ENCODE results near the gene IQSEC1.

IQSEC1 gene

GRCh38 chr3:12999147-13000140, 73.8 kb downstream of the IQSEC1 start:
- no peak for DNase-seq (ENCODE audit: low read depth)

DNA sequence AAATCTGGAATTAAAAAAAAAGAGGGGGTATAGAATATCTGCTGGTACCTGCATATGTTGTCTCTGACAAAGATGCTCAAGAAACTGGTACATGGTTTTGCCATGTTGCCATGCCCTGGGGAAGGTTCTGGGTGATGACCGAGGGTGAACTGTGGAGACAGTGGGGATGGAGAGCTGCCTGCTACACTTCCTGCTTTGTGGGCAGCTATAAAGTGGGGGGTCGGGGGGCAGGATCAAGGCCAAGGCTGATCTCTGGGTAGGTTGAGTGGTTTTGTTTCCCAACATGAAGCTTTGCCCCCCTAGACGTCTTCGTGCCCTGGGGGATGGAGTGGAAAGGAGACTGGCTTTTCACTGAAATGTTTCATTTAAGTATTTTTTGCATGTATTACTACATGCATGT, 74.6 kb downstream of the IQSEC1 start:
- no peak for DNase-seq (ENCODE audit: low read depth)

- no peak for DNase-seq (ENCODE audit: low read depth)
Measured at GRCh38 chr3:12997387-12997786, 75.8 kb downstream of the IQSEC1 start.

- DNase-seq (ENCODE audit: low read depth): no peak
Measured at GRCh38 chr3:12996181-12996506, 77.1 kb downstream of the IQSEC1 start.

DNA sequence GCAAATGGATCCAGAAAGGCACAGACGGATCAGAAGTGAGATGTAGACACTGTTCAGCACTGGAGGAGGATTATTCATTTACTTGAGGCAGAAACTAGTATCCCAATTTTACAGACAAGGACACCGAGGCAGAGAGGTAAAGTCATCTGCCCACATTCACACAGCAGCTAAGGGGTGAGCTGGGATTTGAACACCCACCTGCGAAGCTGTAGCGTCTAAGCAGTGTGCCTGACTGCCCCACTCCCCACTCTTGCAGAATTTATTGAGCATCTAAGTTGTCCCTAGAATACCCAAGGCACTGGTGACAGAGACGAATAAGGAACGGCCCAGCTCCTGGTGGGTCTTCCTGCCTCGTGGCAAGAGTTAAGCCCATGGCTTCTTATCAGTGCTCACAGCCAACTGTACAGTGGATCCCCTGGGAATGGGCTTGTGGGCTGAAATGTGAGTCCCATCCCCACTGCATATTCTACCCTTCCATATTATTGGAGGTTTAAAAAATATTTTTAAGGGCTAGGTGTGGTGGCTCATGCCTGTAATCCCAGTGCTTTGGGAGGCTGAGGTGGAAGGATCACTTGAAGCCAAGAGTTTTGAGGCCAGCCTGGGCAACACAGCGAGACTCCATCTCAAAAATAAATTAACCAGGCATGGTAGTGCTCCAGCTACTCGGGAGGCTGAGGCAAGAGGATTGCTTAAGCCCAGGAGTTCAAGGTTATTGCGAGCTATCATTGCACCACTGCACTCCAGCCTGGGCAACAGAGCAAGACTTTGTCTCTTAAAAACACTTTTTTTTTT, 77.6 kb downstream of the IQSEC1 start:
- no peak for DNase-seq (ENCODE audit: low read depth)

DNA sequence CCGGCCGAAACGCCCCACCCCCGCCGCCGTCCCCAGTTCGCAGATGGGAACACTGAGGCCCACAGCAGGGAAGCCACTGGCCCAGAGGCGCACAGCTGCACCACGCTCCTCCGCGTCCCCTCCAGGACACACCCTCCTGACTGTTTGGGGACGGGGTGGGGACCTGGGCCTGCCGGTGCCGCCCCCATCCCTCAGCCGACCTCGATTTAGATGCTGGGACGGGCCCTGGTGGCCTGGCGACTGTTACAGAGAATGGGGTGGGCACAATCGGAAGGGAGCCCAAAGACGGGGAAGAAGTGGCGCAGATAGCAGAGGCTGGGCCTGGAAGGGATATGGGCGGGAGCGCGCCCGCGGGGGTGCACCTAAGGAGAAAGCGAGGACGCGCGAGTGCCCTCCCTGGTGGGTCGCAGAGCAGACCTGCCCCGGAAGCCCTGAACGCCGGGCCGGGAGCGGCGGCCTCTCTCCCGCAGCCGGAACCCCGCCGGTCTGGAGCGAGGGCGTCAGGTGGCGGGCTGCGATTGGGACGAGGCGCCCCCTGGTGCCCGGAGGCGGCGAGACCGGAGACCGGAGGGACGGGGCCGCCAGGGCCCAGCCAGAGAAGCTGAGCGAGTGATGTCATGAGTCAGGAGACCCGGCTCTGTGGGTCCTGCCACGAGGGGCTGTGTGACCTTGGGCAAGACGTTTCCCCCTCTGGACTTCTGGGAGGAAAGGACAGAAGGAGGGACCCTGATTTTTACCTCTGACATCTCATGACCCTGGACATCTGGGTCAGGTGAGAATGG, 78.4 kb downstream of the IQSEC1 start:
- peak; percentile 85 for DNase-seq (ENCODE audit: low read depth)

DNA sequence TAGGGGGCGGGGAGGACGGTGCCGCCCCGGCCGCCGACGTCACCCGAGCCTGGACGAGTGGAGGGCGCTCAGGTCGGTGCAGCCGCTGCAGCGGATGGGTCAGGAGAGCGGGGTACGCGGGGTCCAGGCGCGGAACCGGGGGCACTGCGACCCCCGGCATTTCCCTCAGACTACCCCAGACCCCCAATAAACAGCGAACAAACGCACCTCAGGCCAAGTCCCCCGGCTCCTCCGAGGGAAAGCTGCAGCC, 78.9 kb downstream of the IQSEC1 start:
- no peak for DNase-seq (ENCODE audit: low read depth)

DNA sequence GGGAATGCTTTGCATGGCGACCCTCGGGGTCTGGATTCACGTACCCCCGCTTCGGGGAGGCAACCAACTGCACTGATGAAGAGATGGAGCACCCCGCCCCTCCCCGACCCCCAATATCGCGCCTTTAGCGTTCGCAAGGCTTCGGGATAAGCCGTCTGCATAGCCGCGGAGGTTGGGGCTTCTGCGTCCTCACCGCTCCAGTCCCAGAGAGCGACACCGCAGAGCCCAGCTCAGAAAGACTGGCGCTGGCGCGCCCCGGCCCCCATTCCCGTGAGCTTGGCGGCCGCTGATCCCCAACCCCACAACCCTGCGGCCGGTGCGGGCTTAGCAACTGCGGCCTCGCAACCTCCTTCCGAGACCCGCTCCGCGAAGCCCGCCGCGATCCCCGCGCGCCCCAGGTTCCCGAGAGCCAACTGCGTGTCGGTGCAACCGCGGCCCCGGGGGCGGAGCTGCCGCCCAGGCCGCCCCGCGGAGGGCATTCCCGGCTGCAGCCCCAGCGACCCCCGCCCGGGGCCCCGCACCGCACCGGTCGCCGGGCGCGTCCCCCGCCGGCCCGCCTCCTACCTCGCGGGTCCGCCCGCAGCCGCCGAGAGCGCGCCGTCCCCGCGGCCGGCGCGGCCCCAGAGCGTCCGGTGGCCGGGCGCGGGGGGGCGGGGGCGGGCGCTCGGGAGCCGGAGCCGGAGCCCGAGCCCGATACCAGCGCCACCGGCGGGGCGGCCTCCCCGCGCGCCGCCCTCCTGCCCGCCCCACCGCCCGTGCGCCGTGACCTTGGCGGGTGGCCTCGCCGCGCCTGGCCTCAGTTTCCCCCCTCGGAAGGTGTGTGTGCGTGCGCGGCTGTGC, 79.5 kb downstream of the IQSEC1 start:
- DNase-seq (ENCODE audit: low read depth): no peak

DNA sequence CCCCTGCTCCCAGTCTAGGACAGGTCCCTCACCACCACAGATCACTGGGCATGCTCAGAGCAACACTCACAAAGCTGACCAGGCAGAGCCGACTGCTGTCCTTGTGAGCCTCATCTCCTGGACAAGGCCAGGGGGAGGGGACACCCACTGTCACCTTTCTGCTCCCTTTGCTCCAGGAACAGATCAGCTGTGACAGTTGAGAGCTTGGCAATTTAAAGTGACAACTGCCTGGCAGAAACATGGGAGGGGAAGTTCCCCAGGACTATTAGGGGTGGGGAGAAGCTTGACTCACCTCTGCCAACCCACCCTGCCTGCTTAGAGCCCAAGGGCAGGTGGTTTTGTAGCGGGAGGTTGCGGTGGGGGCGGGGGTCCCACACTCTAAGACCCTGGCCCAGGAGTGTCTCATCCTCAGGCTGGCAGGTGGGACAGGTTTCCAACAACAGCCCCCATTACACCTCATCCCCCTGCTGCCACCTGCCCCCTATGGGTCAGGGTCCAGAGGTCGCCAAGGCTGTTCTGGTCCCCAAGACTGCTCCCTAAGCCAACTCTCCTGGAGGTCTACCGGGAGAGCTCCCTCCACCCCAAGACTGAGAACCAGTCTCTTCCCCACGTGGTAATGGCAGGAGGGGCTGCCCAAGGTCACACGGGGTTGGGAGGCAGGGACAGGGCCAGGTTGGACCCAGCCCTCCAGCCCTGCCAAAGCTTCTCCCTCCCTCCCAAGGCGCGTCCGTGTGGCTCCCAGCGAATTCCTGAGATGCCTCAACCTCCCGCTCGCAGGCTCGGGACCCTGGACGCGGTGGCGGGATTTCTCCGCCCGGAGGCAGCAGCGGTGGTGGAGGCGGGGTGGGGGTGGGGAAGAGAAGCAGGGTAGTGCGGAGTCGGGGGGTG, 80.4 kb downstream of the IQSEC1 start:
- no peak for DNase-seq (ENCODE audit: low read depth)

DNA sequence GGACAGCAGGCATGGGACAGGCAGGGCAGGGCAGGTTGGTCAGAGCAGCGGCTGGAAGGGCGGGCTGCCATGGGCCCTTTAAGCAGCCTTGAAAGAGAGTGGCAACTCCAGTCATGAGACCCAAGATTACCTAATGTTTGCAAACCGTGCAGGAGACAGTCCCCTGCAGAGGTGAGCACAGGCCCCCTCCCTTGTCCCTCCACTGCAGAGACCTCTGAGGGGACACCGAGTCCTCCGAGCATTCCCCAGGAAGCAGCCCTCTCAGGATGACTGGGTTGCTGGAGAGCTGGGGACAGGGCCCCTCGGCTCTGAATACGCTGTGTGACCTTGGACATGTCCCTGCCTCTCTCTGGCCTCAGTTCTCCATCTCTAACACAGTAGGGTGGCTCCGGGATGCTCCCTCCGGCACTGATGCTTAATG, 81.4 kb downstream of the IQSEC1 start:
- no peak for DNase-seq (ENCODE audit: low read depth)

DNA sequence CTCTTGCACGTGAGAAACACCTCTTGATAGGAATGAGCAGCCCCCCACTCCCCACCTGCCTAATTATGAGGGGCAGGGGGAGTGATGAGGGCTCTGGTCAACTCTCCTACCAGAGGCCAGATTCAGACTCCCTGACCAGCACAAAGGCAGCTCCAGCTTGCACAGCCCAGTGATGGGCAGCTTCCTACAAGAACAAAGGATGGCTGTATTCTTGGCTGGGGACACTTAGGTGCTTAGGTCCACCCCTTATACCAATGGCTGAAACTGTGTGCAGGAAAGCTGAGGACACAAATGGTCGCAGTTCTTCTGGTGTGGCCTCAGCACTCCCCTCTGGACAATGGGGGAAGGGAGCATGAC, 81.8 kb downstream of the IQSEC1 start:
- DNase-seq (ENCODE audit: low read depth): no peak

DNA sequence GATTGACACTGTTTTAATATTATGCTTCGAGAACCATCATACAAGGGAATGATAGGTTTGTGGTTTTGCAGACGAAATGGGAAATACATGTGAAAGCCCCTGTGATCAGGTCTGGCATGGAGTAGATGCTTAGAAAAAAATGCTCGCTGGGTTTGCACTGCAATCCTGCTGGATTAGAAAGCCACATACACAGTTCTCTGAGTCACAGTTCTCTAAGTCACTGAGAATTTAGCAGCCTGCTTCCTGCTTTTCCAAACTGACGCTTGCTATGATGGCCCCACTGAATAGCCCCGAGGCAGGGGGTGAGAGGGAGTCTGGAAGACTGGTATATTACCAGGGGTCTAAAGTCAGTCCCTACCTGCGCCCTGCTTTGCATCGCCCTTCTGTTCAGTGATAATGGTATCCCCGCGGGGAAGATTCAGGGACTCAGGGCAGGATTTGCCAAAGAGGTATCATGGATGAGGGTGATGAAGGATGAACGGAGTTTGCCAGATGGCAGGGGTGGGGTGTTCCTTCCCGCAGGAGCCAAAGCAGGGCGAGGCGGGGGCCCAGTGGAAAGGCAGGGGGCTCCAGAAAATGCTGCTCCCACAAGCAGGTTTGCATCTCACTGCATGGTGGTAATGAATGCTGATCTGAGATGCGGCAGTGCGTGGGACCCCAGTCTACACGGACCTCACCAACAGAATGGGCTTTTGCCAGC, 82.3 kb downstream of the IQSEC1 start:
- DNase-seq (ENCODE audit: low read depth): no peak

DNA sequence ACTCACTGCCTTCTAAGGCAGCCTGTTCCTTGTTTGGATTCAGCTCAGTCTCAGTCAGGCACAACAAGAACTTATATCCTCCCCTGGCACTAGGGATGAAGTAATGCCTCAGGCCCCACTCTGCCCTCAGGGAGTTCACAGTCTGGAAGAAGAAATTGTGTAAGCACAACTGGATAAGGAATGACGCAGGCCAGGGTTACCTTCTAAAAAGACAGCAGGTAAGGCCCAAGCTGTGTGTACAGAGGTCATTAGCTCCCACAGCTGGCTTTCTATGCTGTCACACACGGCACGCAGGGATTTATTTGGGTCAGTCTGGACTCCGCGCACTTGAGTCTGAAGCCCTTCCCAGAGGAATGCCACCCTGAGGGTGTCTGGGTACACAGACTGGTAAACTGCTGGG, 82.9 kb downstream of the IQSEC1 start:
- DNase-seq (ENCODE audit: low read depth): no peak

- DNase-seq (ENCODE audit: low read depth): no peak
Measured at GRCh38 chr3:12988728-12989454, 84.3 kb downstream of the IQSEC1 start.

GRCh38 chr3:12987602-12988001, 85.6 kb downstream of the IQSEC1 start:
- no peak for DNase-seq (ENCODE audit: low read depth)

GRCh38 chr3:12986986-12987385, 86.2 kb downstream of the IQSEC1 start:
- DNase-seq (ENCODE audit: low read depth): no peak

DNA sequence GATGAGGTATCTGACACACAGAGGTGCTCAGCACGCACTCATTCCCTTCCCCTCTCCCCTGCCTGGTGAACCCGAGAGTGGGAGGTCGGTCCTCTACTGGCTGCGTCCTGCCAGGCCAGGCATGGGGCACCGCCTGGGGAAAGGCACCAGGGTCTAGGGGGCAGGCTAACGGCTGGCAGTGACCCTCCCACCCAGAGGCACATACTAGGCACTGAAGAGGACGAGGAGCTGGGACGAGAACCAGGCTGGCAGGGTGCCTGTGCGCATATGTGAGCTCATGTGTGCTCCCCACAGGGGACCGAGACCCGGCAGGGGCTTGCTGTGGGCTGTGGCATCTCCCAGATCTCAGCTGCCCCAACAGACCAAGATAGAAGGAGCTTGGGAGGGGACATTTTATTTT, 86.7 kb downstream of the IQSEC1 start:
- DNase-seq (ENCODE audit: low read depth): no peak

- DNase-seq (ENCODE audit: low read depth): no peak
Measured at GRCh38 chr3:12986031-12986430, 87.2 kb downstream of the IQSEC1 start.

- no peak for DNase-seq (ENCODE audit: low read depth)
Measured at GRCh38 chr3:12985148-12985547, 88.1 kb downstream of the IQSEC1 start.

Measured in activated T-cell treated with anti-CD3 and anti-CD28 coated beads for 24 hours (primary cell).